Ishikawa (cell line): Measurements from ENCODE around the gene MMS22L.

ENCODE experiments used
- CEBPB ChIP-seq: IDR thresholded peaks from 2 replicates; pipeline ENCODE4 v1.6.1; 2012
- CREB1 ChIP-seq: IDR thresholded peaks from 2 replicates; pipeline ENCODE4 v1.6.1; 2012; ENCODE audit warnings: low read depth
- EGR1 ChIP-seq: IDR thresholded peaks from 2 replicates; pipeline ENCODE4 v1.6.1; 2012
- EP300 ChIP-seq: IDR thresholded peaks from 2 replicates; pipeline ENCODE4 v1.6.1; 2012; ENCODE audit warnings: borderline replicate concordance
- FOXM1 ChIP-seq: IDR thresholded peaks from 2 replicates; pipeline ENCODE4 v1.6.1; 2012; ENCODE audit warnings: low read depth, borderline replicate concordance
- NFIC ChIP-seq: IDR thresholded peaks from 2 replicates; pipeline ENCODE4 v1.6.1; 2012
- RAD21 ChIP-seq: IDR thresholded peaks from 2 replicates; pipeline ENCODE4 v1.6.1; 2012; ENCODE audit warnings: low read depth
- TAF1 ChIP-seq: IDR thresholded peaks from 2 replicates; pipeline ENCODE4 v1.6.1; 2012; ENCODE audit warnings: low read depth, mild to moderate bottlenecking
- TCF12 ChIP-seq: IDR thresholded peaks from 2 replicates; pipeline ENCODE4 v1.6.1; 2012; ENCODE audit warnings: low read depth
- TEAD4 ChIP-seq: IDR thresholded peaks from 2 replicates; pipeline ENCODE4 v1.6.1; 2012
- YY1 ChIP-seq: IDR thresholded peaks from 2 replicates; pipeline ENCODE4 v1.6.1; 2012; ENCODE audit warnings: low read depth
- ZBTB7A ChIP-seq: IDR thresholded peaks from 2 replicates; pipeline ENCODE4 v1.6.1; 2012; ENCODE audit warnings: low read depth
- TF ChIP-seq, protein P1 (sequence below): IDR thresholded peaks from 2 replicates; pipeline ENCODE4 v1.6.1; 2012; ENCODE audit warnings: low read depth, mild to moderate bottlenecking
- TF ChIP-seq, protein P2 (sequence below): IDR thresholded peaks from 2 replicates; pipeline ENCODE4 v1.6.1; 2012
- TF ChIP-seq, protein P3 (sequence below): IDR thresholded peaks from 2 replicates; pipeline ENCODE4 v1.6.1; 2012

MMS22L gene

DNA sequence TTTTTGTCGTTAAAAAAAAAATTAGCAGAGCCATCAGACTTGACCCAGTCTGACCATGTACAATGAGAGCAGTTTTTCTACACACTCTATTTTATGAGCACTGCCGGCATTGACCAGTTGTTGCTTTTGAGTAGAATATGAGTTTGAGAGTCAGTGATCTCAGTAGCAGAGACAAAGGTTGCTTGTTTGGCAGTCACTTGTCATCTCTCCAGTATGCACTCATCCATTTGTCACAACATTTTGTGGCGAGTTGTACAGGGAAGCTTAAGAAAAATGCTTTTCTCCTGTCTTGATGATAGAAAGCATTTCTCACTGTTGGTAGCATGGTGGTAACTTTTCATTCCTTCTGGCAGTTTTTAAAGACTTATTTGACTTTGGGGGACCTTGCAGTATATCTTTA is 159.9 kb downstream of the MMS22L start:
- TF ChIP-seq NFIC, result no peak
- TF ChIP-seq TEAD4, result no peak
- no peak for TF ChIP-seq EGR1
- no peak for TF ChIP-seq RAD21
- TF ChIP-seq YY1, result no peak
- TF ChIP-seq ZBTB7A, result no peak
- no peak for TF ChIP-seq TCF12
- TF ChIP-seq, protein P1, sequence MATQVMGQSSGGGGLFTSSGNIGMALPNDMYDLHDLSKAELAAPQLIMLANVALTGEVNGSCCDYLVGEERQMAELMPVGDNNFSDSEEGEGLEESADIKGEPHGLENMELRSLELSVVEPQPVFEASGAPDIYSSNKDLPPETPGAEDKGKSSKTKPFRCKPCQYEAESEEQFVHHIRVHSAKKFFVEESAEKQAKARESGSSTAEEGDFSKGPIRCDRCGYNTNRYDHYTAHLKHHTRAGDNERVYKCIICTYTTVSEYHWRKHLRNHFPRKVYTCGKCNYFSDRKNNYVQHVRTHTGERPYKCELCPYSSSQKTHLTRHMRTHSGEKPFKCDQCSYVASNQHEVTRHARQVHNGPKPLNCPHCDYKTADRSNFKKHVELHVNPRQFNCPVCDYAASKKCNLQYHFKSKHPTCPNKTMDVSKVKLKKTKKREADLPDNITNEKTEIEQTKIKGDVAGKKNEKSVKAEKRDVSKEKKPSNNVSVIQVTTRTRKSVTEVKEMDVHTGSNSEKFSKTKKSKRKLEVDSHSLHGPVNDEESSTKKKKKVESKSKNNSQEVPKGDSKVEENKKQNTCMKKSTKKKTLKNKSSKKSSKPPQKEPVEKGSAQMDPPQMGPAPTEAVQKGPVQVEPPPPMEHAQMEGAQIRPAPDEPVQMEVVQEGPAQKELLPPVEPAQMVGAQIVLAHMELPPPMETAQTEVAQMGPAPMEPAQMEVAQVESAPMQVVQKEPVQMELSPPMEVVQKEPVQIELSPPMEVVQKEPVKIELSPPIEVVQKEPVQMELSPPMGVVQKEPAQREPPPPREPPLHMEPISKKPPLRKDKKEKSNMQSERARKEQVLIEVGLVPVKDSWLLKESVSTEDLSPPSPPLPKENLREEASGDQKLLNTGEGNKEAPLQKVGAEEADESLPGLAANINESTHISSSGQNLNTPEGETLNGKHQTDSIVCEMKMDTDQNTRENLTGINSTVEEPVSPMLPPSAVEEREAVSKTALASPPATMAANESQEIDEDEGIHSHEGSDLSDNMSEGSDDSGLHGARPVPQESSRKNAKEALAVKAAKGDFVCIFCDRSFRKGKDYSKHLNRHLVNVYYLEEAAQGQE, result no peak
- TF ChIP-seq, protein P2, sequence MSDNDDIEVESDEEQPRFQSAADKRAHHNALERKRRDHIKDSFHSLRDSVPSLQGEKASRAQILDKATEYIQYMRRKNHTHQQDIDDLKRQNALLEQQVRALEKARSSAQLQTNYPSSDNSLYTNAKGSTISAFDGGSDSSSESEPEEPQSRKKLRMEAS, result no peak
- TF ChIP-seq FOXM1, result no peak

DNA sequence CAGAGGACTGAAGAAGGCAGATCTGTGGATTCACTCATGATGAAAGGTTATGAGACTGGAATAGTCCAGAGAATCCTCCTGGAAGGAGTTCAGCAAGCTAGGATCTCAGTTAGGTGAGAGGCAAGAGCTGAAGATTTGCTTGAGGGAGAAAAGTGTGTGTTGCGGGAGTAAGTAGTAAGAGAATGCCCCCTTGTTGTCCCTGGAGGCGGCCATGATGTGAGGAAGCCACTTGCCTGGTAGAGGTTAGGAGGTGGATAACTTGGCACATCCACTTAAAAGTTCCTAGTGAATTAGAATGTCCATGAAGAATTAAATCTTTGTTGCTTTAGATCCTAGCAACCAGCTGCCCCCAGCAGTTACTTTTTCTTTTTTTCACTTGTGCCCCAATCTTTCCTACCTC is 162.5 kb downstream of the MMS22L start:
- TF ChIP-seq, protein P3, sequence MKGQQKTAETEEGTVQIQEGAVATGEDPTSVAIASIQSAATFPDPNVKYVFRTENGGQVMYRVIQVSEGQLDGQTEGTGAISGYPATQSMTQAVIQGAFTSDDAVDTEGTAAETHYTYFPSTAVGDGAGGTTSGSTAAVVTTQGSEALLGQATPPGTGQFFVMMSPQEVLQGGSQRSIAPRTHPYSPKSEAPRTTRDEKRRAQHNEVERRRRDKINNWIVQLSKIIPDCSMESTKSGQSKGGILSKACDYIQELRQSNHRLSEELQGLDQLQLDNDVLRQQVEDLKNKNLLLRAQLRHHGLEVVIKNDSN, result no peak
- TF ChIP-seq YY1 (no peak), CREB1 (no peak), TAF1 (no peak), EP300 (no peak), FOXM1 (no peak), TEAD4 (no peak)
- TF ChIP-seq, protein P1, result no peak

DNA sequence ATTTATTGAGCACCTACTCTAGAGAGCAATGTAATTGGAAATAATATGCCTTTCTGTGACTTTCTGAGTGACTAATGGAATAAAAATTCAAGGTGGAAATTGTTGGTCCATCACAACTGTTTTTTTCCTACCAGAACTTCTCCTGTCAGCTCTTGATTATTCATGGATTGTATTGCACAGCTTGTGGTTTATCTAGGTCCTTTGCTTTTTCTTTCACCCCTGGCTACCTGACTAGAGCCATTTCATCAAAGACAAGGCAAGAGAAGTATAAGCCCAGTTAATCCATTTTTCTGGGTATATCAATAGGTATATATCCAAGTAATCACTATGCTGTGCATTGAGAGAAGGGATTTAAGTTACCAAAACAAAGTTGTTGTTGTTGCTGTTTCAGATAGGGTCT is 168.4 kb downstream of the MMS22L start:
- TF ChIP-seq YY1, result no peak
- TF ChIP-seq TAF1, result no peak
- no peak for TF ChIP-seq CREB1
- TF ChIP-seq ZBTB7A, result no peak
- no peak for TF ChIP-seq EP300
- TF ChIP-seq, protein P3, result no peak
- TF ChIP-seq CEBPB, result no peak
- TF ChIP-seq RAD21, result no peak
- TF ChIP-seq, protein P1, result no peak

DNA sequence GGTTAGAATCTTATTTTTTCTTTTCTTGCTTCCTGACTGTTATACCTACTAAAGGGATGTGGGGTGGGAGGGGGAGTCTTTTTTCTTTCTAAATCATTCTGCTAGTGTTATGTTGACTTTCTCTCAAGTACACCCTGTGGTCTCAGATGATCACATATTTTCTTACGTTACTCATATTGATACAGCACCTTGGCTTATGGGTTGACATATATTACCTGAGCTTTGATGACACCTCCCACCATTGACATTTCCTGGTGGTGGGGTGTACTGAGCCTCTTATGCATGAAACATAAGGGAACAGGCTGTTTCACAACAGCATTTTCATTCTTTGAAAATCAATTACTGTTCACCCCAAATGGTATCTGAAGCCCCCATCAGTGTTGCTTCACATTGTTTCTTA is 169.8 kb downstream of the MMS22L start:
- TF ChIP-seq RAD21 (no peak), YY1 (no peak), TEAD4 (no peak), FOXM1 (no peak), TCF12 (no peak)
- TF ChIP-seq, protein P3, result no peak

DNA sequence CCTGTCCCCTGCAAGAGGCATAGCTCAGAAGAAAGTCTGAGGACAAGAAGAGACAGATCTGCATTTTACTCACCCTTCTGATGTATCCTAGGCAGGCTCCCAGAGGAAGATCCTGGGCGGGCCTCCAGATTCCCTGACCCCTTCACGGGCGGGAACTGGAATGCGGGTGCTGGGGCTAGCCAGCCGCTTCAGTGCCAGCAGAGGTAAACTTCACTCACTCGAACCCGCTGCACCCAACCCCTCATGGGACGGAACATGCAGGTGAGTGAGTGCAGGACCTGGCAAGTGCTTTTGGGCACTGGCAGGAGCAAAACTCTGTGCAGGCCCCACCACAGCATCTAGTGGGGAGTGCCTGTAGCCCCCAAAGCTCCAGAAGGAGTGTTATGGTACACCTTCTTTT is 171.8 kb downstream of the MMS22L start:
- no peak for TF ChIP-seq CEBPB
- TF ChIP-seq TCF12, result no peak
- no peak for TF ChIP-seq EGR1
- TF ChIP-seq ZBTB7A, result no peak
- no peak for TF ChIP-seq FOXM1
- TF ChIP-seq CREB1, result no peak
- TF ChIP-seq TAF1, result no peak
- no peak for TF ChIP-seq TEAD4
- no peak for TF ChIP-seq YY1
